Neural progenitor cell (in vitro differentiated cells): Measurements from ENCODE around the gene ZNF202. TPM values are rescaled to one million over a fixed set of nuclear protein-coding genes. Genes with fewer than 3 reads are reported as not detected.

ENCODE experiments used
- DNase-seq: peaks from one replicate; pipeline ENCODE4 v3.0.0-alpha.2; 2016; ENCODE audit warnings: low spot score
- H2AFZ ChIP-seq: fragments of 200-600 bp; sonication (generic); replicated peaks from 2 replicates; pipeline ENCODE4 v1.6.1; 2016; ENCODE audit warnings: antibody characterized with exemption
- H3F3A ChIP-seq: fragments of 200-600 bp; sonication (generic); 2 replicates; pipeline ENCODE4 v1.6.1; 2016; ENCODE audit warnings: antibody characterized with exemption, low read depth
- H3K27ac ChIP-seq: fragments of 200-600 bp; sonication (generic); 2 replicates; pipeline ENCODE4 v1.5.1; 2016; ENCODE audit warnings: mild to moderate bottlenecking
- H3K27me3 ChIP-seq: fragments of 200-600 bp; sonication (generic); 2 replicates; pipeline ENCODE4 v1.6.1; 2016; ENCODE audit warnings: mild to moderate bottlenecking, moderate library complexity
- H3K36me3 ChIP-seq: fragments of 200-600 bp; sonication (generic); 2 replicates; pipeline ENCODE4 v1.5.1; 2016
- H3K4me1 ChIP-seq: fragments of 200-600 bp; sonication (generic); 2 replicates; pipeline ENCODE4 v1.6.1; 2016; ENCODE audit warnings: mixed run types
- H3K4me2 ChIP-seq: fragments of 200-600 bp; sonication (generic); 2 replicates; pipeline ENCODE4 v1.6.1; 2016
- H3K4me3 ChIP-seq: fragments of 200-600 bp; sonication (generic); 2 replicates; pipeline ENCODE4 v1.5.1; 2016
- H3K79me2 ChIP-seq: fragments of 200-600 bp; sonication (generic); 2 replicates; pipeline ENCODE4 v1.6.1; 2016; ENCODE audit warnings: low read depth
- H3K9ac ChIP-seq: fragments of 200-600 bp; sonication (generic); 2 replicates; pipeline ENCODE4 v1.6.1; 2016
- H3K9me3 ChIP-seq: fragments of 200-600 bp; sonication (generic); 2 replicates; pipeline ENCODE4 v1.5.1; 2016; ENCODE audit warnings: low read depth
- H4K20me1 ChIP-seq: fragments of 200-600 bp; sonication (generic); 2 replicates; pipeline ENCODE4 v1.6.1; 2016; ENCODE audit warnings: low read depth
- H3K27ac Mint-ChIP-seq: 3 replicates; pipeline ENCODE4 v1.8.0; 2021; ENCODE audit warnings: mixed read lengths
- H3K27me3 Mint-ChIP-seq: 2 replicates; pipeline ENCODE4 v1.8.0; 2022; ENCODE audit warnings: low read depth, mild to moderate bottlenecking, inconsistent platforms, moderate library complexity, mixed read lengths; ENCODE audit not compliant: insufficient read depth
- H3K36me3 Mint-ChIP-seq: 3 replicates; pipeline ENCODE4 v1.8.0; 2021; ENCODE audit warnings: mixed read lengths
- H3K4me1 Mint-ChIP-seq: 3 replicates; pipeline ENCODE4 v1.8.0; 2021; ENCODE audit warnings: mixed read lengths
- H3K4me3 Mint-ChIP-seq: 3 replicates; pipeline ENCODE4 v1.8.0; 2021; ENCODE audit warnings: mild to moderate bottlenecking, moderate library complexity, mixed read lengths
- H3K9me3 Mint-ChIP-seq: 3 replicates; pipeline ENCODE4 v1.8.0; 2020; ENCODE audit warnings: mixed read lengths
- EZH2 ChIP-seq: fragments of 200-600 bp; sonication (generic); IDR thresholded peaks from 2 replicates; pipeline ENCODE4 v1.6.1; 2017; ENCODE audit warnings: antibody characterized with exemption, mild to moderate bottlenecking, moderate library complexity
- EZH2phosphoT487 ChIP-seq: fragments of 200-600 bp; sonication (generic); IDR thresholded peaks from 2 replicates; pipeline ENCODE4 v1.6.1; 2017; ENCODE audit warnings: antibody characterized with exemption
- total RNA-seq: library from RNA; depleted of rRNA; stranded (reverse); fragments of >200 nt; gene quantifications from 2 replicates; pipeline ENCODE4 v1.2.3, GENCODE V29; 2015; ENCODE audit warnings: low replicate concordance
- TF ChIP-seq, protein P1 (sequence below): fragments of 200-600 bp; sonication (generic); IDR thresholded peaks from 2 replicates; pipeline ENCODE4 v1.5.1; 2017; ENCODE audit warnings: antibody characterized with exemption, mild to moderate bottlenecking

Gene ZNF202
- total RNA-seq, 1 donor from 2014 or later = 16.4 TPM

DNA sequence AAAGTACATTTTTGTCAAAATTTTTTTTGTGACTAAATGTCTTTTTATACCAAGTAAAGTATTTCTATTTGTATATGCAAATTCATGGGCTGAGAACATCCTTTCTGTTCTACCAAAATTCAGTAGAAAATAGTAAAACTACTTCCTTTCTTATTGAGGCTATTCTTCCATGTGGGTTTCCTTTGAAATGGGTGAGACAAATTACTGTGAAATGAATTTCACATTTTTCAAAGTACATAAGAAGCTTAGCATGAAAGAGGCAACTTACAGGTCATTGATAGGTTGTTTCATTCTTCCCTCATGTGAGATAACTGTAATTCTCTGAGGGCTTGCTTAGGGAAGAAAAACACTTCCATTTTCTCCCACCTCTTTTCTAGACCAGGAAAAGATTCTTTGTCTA is 13.9 kb upstream of the ZNF202 start:
- TF ChIP-seq, protein P1, sequence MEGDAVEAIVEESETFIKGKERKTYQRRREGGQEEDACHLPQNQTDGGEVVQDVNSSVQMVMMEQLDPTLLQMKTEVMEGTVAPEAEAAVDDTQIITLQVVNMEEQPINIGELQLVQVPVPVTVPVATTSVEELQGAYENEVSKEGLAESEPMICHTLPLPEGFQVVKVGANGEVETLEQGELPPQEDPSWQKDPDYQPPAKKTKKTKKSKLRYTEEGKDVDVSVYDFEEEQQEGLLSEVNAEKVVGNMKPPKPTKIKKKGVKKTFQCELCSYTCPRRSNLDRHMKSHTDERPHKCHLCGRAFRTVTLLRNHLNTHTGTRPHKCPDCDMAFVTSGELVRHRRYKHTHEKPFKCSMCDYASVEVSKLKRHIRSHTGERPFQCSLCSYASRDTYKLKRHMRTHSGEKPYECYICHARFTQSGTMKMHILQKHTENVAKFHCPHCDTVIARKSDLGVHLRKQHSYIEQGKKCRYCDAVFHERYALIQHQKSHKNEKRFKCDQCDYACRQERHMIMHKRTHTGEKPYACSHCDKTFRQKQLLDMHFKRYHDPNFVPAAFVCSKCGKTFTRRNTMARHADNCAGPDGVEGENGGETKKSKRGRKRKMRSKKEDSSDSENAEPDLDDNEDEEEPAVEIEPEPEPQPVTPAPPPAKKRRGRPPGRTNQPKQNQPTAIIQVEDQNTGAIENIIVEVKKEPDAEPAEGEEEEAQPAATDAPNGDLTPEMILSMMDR = no peak
- TF ChIP-seq EZH2phosphoT487 (no peak), EZH2 (no peak)
- Mint-ChIP-seq H3K4me3 (no peak overlapping the region), H3K4me1 (no peaks in the 10 kb centered on the region), H3K9me3 (no peaks in the 10 kb centered on the region), H3K27ac (no peak overlapping the region), H3K36me3 (no peaks in the 10 kb centered on the region), H3K27me3 (peaks cover 5% of the 10 kb centered on the region)
- H3K4me2 ChIP-seq = no peak overlapping the region
- H2AFZ ChIP-seq = no peak overlapping the region
- no peak overlapping the region for H3K4me3 ChIP-seq
- no peaks in the 10 kb centered on the region for H3K9me3 ChIP-seq
- H3K27ac ChIP-seq = no peak overlapping the region
- no peaks in the 10 kb centered on the region for H3F3A ChIP-seq
- no peak overlapping the region for H3K9ac ChIP-seq
- DNase-seq = no peak
- H3K27me3 ChIP-seq = no peaks in the 10 kb centered on the region
- no peaks in the 10 kb centered on the region for H3K36me3 ChIP-seq
- no peaks in the 10 kb centered on the region for H3K79me2 ChIP-seq
- no peaks in the 10 kb centered on the region for H3K4me1 ChIP-seq
- H4K20me1 ChIP-seq = no peaks in the 10 kb centered on the region

DNA sequence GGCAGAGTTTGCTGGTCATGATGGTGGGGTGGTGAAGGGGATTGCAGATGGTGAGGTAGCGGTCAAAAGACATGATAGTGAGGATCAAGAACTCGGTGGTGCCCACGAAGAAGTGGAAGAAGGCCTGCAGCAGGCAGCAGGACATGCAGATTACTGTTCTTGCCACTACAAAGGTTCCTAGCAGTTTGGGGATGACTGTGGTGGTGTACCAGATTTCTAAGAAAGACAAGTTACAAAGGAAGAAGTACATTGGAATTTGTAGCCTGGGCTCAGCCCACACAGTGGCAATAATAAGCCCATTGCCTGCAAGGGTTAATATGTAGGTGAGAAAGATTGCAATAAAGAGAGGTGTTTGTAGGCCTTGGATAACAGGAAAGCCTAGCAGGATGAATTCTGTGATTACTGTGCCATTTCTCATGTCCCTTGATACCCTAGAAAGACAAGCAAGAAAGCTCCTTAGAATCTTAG is 12.7 kb upstream of the ZNF202 start, which contains the start of gene OR6X1:
TSS of gene OR6X1 (minus strand) at position 418 of the 468 bp plus-strand sequence. CDS start at position 418, 0 bp downstream.
- Mint-ChIP-seq H3K27ac (no peak within 1 kb of the TSS), H3K36me3 (no peaks in the 10 kb centered on the region)

DNA sequence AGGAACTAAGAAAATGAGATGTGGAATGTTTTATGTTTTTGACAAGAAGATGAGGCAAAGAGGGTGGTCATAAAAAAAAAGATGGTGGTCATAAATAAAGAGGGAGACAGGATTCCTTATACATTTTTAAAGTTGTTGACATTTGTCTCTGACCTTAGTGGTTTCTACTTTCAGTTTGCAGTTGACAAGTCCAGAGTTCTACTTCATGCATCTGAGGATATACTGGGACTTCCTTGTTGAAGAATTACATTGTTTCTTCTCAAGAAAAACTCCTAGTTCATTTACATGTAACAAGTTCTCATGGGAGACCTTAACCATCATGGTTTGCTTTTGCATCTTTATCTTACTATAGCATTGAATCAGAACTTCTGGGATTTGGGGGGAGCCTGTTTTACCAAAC is 11.7 kb upstream of the ZNF202 start:
- Mint-ChIP-seq H3K27ac (no peak overlapping the region), H3K9me3 (no peaks in the 10 kb centered on the region), H3K36me3 (no peaks in the 10 kb centered on the region), H3K4me1 (no peaks in the 10 kb centered on the region), H3K4me3 (no peak overlapping the region), H3K27me3 (peaks cover 7% of the 10 kb centered on the region)
- Histone ChIP-seq H3K36me3 (no peaks in the 10 kb centered on the region), H4K20me1 (no peaks in the 10 kb centered on the region), H3K9me3 (no peaks in the 10 kb centered on the region), H3K4me3 (no peak overlapping the region), H3K27me3 (no peaks in the 10 kb centered on the region), H3K79me2 (no peaks in the 10 kb centered on the region), H3K9ac (no peak overlapping the region), H3F3A (no peaks in the 10 kb centered on the region), H2AFZ (no peak overlapping the region), H3K27ac (no peak overlapping the region), H3K4me2 (no peak overlapping the region), H3K4me1 (no peaks in the 10 kb centered on the region)
- DNase-seq = no peak
- TF ChIP-seq, protein P1 = no peak
- TF ChIP-seq EZH2phosphoT487 (no peak), EZH2 (no peak)

More for the DNA sequence above, 12.7 kb upstream of the ZNF202 start, which contains the start of gene OR6X1:
- Histone ChIP-seq H3K4me3 (no peak within 1 kb of the TSS), H3K4me2 (no peak within 1 kb of the TSS), H3K9me3 (no peaks in the 10 kb centered on the region), H3K27ac (no peak within 1 kb of the TSS), H2AFZ (no peak within 1 kb of the TSS), H3K4me1 (no peaks in the 10 kb centered on the region), H3F3A (no peaks in the 10 kb centered on the region), H3K79me2 (no peaks in the 10 kb centered on the region), H4K20me1 (no peaks in the 10 kb centered on the region), H3K9ac (no peak within 1 kb of the TSS), H3K27me3 (no peaks in the 10 kb centered on the region), H3K36me3 (no peaks in the 10 kb centered on the region)
- Mint-ChIP-seq H3K4me3 (no peak within 1 kb of the TSS), H3K4me1 (no peaks in the 10 kb centered on the region), H3K27me3 (peaks cover 5% of the 10 kb centered on the region), H3K9me3 (no peaks in the 10 kb centered on the region)
- no peak for DNase-seq
- TF ChIP-seq EZH2 (no peak), EZH2phosphoT487 (no peak)
- TF ChIP-seq, protein P1 = no peak
